GM08714 (cell line): ENCODE data around the gene SUFU.

Source experiments
- H3K4me3 ChIP-seq: fragments of 200-500 bp; sonication (Bioruptor generic); 2 replicates; pipeline ENCODE4 v1.5.1; 2014; ENCODE audit warnings: mild to moderate bottlenecking, low read length, inconsistent platforms
- ZNF274 ChIP-seq: IDR thresholded peaks from 2 replicates; pipeline ENCODE4 v1.6.1; 2012; ENCODE audit warnings: mild to moderate bottlenecking, low read depth, low read length

The SUFU gene

GRCh38 chr10:102501201-102502028, 2.4 kb upstream of the SUFU start:
- TF ChIP-seq ZNF274: no peak
- peak overlapping the region; percentile 93 for H3K4me3 ChIP-seq

- H3K4me3 ChIP-seq: peak overlapping the region; percentile 93
Measured at GRCh38 chr10:102502029-102502336, 1.8 kb upstream of the SUFU start.

GRCh38 chr10:102502337-102503151, 1.2 kb upstream of the SUFU start, which contains the start of gene ACTR1A:
TSS of gene ACTR1A (minus strand) at chr10:102502712. CDS start at chr10:102502647, 65 bp downstream.
- TF ChIP-seq ZNF274: no peak
- H3K4me3 ChIP-seq: peak within 1 kb of the TSS; percentile 93

More at GRCh38 chr10:102502029-102502336, 1.8 kb upstream of the SUFU start:
- TF ChIP-seq ZNF274: no peak

DNA sequence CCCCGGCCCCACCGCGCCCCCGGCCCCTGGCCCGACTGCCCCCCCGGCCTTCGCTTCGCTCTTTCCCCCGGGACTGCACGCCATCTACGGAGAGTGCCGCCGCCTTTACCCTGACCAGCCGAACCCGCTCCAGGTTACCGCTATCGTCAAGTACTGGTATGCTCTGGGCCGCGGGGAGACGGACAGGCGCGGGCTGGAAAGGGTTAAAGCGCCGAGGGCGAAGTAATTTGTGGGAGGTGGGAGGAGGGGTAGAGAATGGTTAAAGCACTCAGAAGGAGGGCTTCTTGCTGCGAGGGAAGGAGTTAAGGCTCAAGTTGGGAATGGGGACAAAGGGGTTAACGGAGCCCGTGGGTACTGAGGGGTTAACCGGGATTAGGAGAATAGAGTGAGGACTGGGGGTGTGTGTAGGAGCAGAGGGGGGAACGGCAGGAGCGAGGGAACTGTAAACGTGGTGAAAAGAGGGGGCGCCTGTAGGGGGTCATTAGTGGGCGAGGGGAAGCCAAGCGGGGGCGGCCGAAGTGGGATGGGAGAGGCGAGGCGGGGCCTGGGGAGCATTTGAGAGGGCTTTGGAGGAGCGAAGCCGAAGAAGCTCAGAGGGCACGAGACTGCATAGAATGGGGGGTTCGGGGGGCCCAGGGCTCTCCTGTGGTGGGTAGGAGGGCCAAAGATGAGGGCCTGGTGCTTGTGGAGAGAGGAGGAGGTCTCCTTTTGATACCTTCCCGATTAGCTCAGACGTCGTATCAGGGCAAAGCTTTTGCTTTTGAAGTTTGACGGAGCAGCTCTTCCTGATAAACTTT, 605 bp downstream of the SUFU start:
- peak overlapping the region; percentile 96 for H3K4me3 ChIP-seq
- no peak for TF ChIP-seq ZNF274

DNA sequence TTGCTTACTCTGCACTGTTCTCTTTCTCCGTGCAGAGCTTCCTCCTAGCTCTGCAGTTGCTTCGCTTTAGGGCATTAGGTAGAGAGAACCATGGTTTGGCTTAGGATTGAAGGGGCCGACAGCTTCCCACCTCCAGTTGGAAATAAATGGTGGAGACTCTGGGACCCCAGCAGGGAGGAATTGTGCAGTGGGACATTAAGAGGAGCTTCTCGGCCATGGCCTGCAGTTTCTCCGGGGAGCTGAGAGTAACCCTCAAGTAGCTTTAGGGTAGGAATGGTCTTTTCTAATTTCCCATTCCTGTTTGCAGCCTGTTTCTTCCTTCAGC, 1.2 kb downstream of the SUFU start:
- H3K4me3 ChIP-seq: peak overlapping the region; percentile 96
- TF ChIP-seq ZNF274: no peak

DNA sequence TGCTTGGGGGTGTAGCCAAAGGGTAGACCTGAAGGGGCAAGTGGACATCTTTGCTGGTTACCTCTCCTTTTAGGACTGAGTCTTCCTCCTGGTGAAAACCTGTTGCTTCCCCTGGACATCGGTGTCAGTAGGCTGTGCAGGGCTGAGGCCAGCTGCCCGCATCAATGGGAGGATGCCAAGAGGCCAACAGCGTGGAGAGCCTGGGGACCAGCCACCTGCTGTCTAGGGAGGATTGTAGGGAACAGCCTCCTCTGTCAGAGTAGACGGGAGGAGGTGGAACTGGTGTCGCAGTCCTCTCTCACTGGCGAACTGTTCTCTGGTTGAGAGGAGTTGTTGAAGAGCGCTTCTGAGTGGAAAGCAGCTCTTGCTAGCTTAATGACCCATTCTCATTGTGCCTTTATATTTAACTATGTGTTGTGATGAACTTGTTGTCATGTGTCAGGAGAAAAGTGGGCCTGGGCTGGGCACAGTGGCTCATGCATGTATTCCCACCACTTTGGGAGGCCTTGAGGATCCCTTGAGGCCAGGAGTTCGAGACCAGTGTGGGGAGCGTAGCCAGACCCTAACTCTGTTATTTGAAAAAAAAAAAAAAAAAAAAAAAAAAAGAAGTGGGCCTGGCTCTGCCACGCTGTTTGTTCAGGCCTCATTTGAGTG, 1.8 kb downstream of the SUFU start:
- H3K4me3 ChIP-seq: peak overlapping the region; percentile 96; the same call in 1 of the 2 replicates
- no peak for TF ChIP-seq ZNF274

GRCh38 chr10:102507521-102507920, 3.7 kb downstream of the SUFU start:
- no peak overlapping the region for H3K4me3 ChIP-seq
- TF ChIP-seq ZNF274: no peak

DNA sequence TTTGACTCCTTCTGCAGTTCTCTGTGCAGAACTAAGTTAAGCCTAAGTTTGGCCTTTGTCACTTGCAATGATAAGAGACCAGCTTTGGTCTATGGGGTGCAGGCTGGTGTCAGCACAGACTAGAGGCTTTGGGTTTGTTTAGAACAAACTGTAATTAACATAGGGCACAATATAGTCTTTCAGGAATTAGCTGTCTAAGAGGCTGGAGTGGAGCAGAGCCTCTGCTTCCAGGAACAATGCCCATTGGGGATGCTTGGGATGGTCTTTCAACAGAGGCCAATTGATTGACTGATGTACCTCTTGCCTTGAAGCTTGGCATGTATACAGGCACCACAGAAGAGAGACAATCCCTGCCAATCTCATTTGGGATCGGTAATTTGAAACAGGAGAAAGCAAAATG, 4.7 kb downstream of the SUFU start:
- TF ChIP-seq ZNF274: no peak
- H3K4me3 ChIP-seq: no peak overlapping the region

- TF ChIP-seq ZNF274: no peak
- no peak overlapping the region for H3K4me3 ChIP-seq
Measured at GRCh38 chr10:102509387-102509786, 5.6 kb downstream of the SUFU start.

DNA sequence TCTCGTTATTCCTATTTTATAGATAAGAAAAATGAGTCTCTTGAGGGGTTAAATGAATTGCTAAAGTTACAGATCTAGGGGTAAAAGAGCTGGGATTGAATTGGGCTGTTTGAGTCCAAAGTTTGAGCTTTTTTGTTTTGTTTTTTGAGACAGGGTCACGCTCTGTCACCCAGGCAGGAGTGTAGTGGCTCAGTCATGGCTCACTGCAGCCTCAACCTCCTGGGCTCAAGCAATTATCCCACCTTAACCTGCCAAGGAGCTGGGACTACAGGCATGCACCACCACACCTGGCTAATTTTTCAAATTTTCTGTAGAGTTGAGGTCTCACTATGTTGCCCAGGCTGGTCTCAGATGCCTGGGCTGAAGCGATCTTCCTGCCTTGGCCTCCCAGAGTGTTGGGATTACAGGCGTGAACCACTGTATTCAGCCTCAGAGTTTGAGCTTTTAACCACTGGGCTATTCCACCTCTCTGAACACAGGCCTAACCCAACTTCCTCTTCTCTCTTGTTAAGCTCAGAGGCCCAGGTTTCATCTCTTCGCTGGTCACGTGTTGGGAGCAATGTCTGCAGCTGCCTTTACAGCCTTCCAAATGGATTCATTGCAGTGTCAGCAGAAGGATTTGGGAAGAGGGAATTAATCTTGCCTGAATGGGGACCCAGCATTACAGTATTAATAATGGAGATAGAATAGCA, 8.0 kb downstream of the SUFU start:
- H3K4me3 ChIP-seq: no peak overlapping the region
- no peak for TF ChIP-seq ZNF274

DNA sequence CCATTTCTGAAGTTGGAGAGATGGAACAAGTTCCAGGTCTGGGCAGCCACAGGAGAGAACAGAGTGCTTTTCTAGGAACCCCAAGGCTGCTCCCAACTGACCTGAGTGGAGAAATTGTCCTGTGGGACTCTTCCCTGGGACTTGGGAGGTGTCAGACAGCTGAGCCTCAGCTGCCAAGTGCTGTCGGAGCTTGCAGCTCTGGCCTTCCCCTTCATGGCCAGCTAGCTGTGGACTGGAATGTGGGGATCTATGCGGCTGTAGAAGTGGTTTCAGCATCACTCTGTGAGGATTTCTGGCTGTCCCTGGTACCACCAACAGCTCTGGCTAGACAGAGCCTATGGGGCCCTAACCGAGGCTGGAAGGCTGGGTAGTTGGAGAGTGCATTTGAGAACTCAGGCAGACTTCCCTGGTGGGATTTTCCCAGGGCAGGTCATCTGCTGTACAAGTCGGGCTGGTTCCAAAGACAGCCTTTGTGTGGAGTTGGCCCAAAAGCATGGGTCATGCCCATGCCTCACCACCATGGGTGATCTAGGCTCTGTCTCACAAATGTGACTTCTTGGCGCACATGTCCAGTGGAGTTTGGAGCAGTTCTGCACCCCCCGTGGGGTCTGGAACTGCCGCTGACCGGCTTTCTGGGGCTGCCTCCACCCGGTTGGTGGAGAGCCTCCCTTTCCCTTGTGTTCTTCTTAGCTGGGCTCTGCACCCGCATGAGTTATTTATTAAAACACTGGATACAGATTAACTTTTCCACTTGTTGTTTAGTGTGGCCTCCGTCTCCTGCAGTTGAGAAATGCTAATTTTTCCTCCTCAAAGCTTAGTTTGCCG, 10.9 kb downstream of the SUFU start:
- no peak for TF ChIP-seq ZNF274
- no peak overlapping the region for H3K4me3 ChIP-seq

DNA sequence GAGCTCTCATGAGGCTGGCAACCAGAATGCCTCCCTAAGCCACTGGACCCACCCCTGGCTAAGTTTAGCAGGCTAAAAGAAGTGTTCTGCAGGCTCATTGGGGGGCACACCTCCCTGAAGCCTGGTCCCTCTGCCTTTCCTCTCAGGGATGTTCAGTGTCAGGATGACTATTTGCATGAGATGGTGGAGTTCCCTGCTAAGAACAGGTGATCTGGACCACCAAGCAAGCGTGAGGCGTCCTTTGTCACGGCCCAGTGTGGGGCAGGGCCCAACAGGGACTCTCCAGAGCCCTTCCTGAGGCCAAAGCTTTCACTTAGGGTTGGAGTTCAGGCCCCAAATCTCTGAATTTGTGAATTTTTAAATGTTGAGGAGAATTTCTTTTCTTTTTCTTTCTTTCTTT, 12.0 kb downstream of the SUFU start:
- no peak for TF ChIP-seq ZNF274
- H3K4me3 ChIP-seq: no peak overlapping the region

- H3K4me3 ChIP-seq: no peak overlapping the region
- no peak for TF ChIP-seq ZNF274
Measured at GRCh38 chr10:102517553-102517952, 13.8 kb downstream of the SUFU start.
